Right atrium auricular region (tissue), 2 donors: ENCODE data around the gene ACVR1B. TPM values are rescaled to one million over a fixed set of nuclear protein-coding genes. Genes with fewer than 3 reads are reported as not detected.

Experiments used
- DNase-seq: peaks from one replicate; pipeline ENCODE4 v3.0.0-alpha.2; 2019; ENCODE audit warnings: low spot score
- H3K27ac ChIP-seq, 2 donors: fragments of 200-600 bp; sonication (generic); 1 replicate in 1 of 2; 2 replicates in 1 of 2; pipeline ENCODE4 v1.5.1; 2016 to 2019
- H3K27me3 ChIP-seq, 2 donors: fragments of 200-600 bp; sonication (generic); one replicate each; pipeline versions ENCODE4 v1.5.1 to v1.6.0; 2017 to 2019
- H3K36me3 ChIP-seq: fragments of 200-600 bp; sonication (generic); one replicate; pipeline ENCODE4 v1.5.1; 2016
- H3K4me1 ChIP-seq, 2 donors: fragments of 200-600 bp; sonication (generic); one replicate each; pipeline versions ENCODE4 v1.5.1 to v1.6.0; 2017 to 2019
- H3K4me3 ChIP-seq, 2 donors: fragments of 200-600 bp; sonication (generic); 1 replicate in 1 of 2; 2 replicates in 1 of 2; pipeline ENCODE4 v1.5.1; 2017 to 2019; ENCODE audit warnings: mild to moderate bottlenecking in 1 of 2, moderate library complexity in 1 of 2
- H3K9me3 ChIP-seq, 2 donors: fragments of 200-600 bp; sonication (generic); one replicate each; pipeline ENCODE4 v1.5.1; 2019
- total RNA-seq, 2 donors: library from RNA; depleted of rRNA; stranded (reverse); fragments of >200 nt; gene quantifications; one replicate each; pipeline ENCODE4 v1.1.0, GENCODE V29; 2016
- TF ChIP-seq, protein P1 (sequence below), 2 donors: fragments of 200-600 bp; sonication (generic); IDR thresholded peaks; one replicate each; pipeline ENCODE4 v1.5.1; 2019; ENCODE audit warnings: antibody characterized with exemption in 2 of 2

Gene ACVR1B
- total RNA-seq, 2 donors from 2014 or later, result 8.2 to 12.5 TPM

GRCh38 chr12:51961834-51962233 lies 10.3 kb downstream of the ACVR1B start:
- H3K27ac ChIP-seq, result no peak overlapping the region
- TF ChIP-seq, protein P1, sequence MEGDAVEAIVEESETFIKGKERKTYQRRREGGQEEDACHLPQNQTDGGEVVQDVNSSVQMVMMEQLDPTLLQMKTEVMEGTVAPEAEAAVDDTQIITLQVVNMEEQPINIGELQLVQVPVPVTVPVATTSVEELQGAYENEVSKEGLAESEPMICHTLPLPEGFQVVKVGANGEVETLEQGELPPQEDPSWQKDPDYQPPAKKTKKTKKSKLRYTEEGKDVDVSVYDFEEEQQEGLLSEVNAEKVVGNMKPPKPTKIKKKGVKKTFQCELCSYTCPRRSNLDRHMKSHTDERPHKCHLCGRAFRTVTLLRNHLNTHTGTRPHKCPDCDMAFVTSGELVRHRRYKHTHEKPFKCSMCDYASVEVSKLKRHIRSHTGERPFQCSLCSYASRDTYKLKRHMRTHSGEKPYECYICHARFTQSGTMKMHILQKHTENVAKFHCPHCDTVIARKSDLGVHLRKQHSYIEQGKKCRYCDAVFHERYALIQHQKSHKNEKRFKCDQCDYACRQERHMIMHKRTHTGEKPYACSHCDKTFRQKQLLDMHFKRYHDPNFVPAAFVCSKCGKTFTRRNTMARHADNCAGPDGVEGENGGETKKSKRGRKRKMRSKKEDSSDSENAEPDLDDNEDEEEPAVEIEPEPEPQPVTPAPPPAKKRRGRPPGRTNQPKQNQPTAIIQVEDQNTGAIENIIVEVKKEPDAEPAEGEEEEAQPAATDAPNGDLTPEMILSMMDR (IDR thresholded peaks at IDR 0.05), result no peak
- no peak for DNase-seq
- peaks cover 0 to 14% of the 10 kb centered on the region in 2 donors for H3K4me1 ChIP-seq
- peaks cover 5% of the 10 kb centered on the region for H3K36me3 ChIP-seq
- H3K27me3 ChIP-seq, result no peaks in the 10 kb centered on the region
- no peaks in the 10 kb centered on the region for H3K9me3 ChIP-seq
- H3K4me3 ChIP-seq, result no peak overlapping the region

- Histone ChIP-seq H3K4me3 (no peak overlapping the region), H3K27ac (no peak overlapping the region), H3K4me1 (peaks cover 0 to 14% of the 10 kb centered on the region in 2 donors), H3K27me3 (no peaks in the 10 kb centered on the region), H3K36me3 (peaks cover 5% of the 10 kb centered on the region), H3K9me3 (no peaks in the 10 kb centered on the region)
- no peak for DNase-seq
- TF ChIP-seq, protein P1 (IDR thresholded peaks at IDR 0.05), result no peak
These were observed 11.2 kb downstream of the ACVR1B start for GRCh38 chr12:51962737-51963136.

DNA sequence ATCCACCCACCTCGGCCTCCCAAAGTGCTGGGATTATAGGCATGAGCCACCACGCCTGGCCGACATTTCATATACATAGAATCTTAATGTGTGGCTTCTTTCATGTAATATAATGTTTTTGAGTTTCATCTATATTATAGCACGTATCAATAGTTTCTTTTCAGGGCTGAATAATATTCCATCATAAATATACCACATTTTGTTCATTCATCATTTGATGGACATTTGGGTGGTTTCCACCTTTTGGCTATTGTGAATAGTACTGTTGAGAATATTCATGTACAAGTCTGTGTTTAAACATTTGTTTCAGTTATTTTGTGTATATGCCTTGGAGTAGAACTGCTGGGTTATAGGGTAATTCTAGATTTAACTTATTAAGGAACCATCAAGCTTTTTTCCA lies 12.0 kb downstream of the ACVR1B start:
- no peak overlapping the region for H3K4me3 ChIP-seq
- H3K27ac ChIP-seq, result no peak overlapping the region
- H3K9me3 ChIP-seq, result no peaks in the 10 kb centered on the region
- TF ChIP-seq, protein P1 (IDR thresholded peaks at IDR 0.05), result no peak
- H3K27me3 ChIP-seq, result no peaks in the 10 kb centered on the region
- no peak for DNase-seq
- peaks cover 0 to 14% of the 10 kb centered on the region in 2 donors for H3K4me1 ChIP-seq
- H3K36me3 ChIP-seq, result peaks cover 5% of the 10 kb centered on the region

GRCh38 chr12:51969643-51970042 lies 18.1 kb downstream of the ACVR1B start:
- no peak for DNase-seq
- TF ChIP-seq, protein P1 (IDR thresholded peaks at IDR 0.05), result no peak
- no peak overlapping the region for H3K27ac ChIP-seq

DNA sequence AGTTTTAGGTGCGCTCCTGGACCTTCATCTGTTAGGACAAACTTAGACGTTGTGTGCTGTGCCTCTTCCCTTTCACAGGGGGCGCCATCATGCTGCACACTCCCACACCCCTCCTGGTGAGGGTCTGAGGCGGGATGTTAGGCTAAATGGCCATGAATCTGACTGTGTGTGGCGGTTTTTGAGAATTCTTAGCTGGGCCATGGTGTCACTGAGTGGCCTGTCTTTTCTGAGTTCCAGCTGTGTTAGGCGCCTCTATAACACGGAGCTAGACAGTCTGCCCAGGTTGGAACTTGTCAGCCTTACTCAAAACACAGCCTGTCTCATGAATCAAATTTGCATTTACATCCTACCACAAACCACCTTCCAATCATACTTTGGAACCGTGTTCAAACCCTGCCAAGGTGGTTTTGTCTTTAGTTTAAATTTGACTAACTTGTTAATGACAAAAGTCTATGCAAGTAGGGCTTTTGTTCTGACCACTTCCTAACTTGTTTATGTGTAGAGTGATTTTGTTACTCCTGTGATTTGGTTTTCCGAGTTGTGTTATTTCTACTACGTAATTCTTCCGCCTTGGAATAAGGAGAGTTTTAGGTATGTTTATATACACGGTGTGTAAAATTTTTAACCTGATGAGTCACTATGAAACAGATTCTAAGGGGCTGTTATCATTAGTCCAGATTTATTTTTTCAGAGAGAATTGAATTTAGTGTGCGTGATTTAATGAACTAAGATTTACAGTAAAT lies 19.6 kb downstream of the ACVR1B start:
- Histone ChIP-seq H3K4me1 (peaks cover 6 to 29% of the 10 kb centered on the region in 2 donors), H3K36me3 (peaks cover 10% of the 10 kb centered on the region)

More at GRCh38 chr12:51969643-51970042, 18.1 kb downstream of the ACVR1B start:
- Histone ChIP-seq H3K9me3 (no peaks in the 10 kb centered on the region), H3K36me3 (no peaks in the 10 kb centered on the region), H3K4me1 (peaks cover 6 to 27% of the 10 kb centered on the region in 2 donors), H3K4me3 (no peak overlapping the region), H3K27me3 (no peaks in the 10 kb centered on the region)

More for the DNA sequence above, 19.6 kb downstream of the ACVR1B start:
- DNase-seq, result no peak
- Histone ChIP-seq H3K9me3 (no peaks in the 10 kb centered on the region), H3K27ac (no peak overlapping the region), H3K27me3 (no peaks in the 10 kb centered on the region), H3K4me3 (no peak overlapping the region)
- TF ChIP-seq, protein P1 (IDR thresholded peaks at IDR 0.05), result peak in 1 of 2 donors; percentile 40
